PFSK-1 (cell line): ENCODE data around the gene ACSL6.

ENCODE experiments used
- FOXP2 ChIP-seq: optimal IDR thresholded peaks from 2 replicates; pipeline ENCODE3; 2011; ENCODE audit warnings: borderline replicate concordance, control low read depth, inconsistent platforms; ENCODE audit not compliant: insufficient read depth; ENCODE audit errors: extremely low read length, extremely low read depth
- POLR2AphosphoS5 ChIP-seq: IDR thresholded peaks from 2 replicates; pipeline ENCODE4 v1.6.1; 2012; ENCODE audit warnings: low read depth, mild to moderate bottlenecking, control low read depth, low read length, moderate library complexity
- REST ChIP-seq, 2 experiments: IDR thresholded peaks; 2 replicates each; pipeline versions ENCODE4 v1.6.1 to v1.8.0; 2011 to 2012; ENCODE audit warnings: low read depth in 2 of 2, low read length in 2 of 2, control low read depth in 1 of 2, inconsistent platforms in 1 of 2, mild to moderate bottlenecking in 1 of 2, moderate library complexity in 1 of 2; ENCODE audit not compliant: insufficient read depth in 1 of 2
- SIN3A ChIP-seq: IDR thresholded peaks from 2 replicates; pipeline ENCODE4 v1.6.1; 2012; ENCODE audit warnings: mild to moderate bottlenecking, low read length, moderate library complexity, borderline replicate concordance; ENCODE audit not compliant: insufficient read depth
- TAF1 ChIP-seq: IDR thresholded peaks from 2 replicates; pipeline ENCODE4 v1.6.1; 2012; ENCODE audit warnings: low read length, control low read depth, borderline replicate concordance; ENCODE audit not compliant: insufficient read depth

ACSL6 gene

DNA sequence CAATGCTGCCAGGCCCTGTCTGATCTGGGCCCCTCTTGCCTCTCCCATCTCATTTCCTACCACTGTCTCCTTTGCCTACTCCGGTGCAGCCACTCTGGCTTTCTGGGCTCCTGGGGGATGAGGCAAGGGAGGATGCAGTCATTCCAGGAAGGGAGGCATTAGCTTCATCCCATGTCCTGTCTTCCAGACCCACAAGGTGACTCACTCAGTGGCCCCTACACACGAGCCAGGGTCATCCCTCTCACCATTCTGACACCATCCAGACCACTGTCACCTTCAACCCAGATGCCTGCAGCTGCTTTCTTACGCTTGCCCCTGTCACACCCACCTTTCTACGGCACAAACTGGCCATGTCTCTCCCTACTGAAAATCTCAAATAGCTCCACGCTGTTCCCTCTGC lies 19.1 kb downstream of the ACSL6 start:
- TF ChIP-seq FOXP2 (no peak), POLR2AphosphoS5 (no peak), SIN3A (no peak), REST (IDR thresholded peaks at IDR 0.05; ENCODE audit: insufficient read depth in 1 of 2, low read depth in 2 of 2, low read length in 2 of 2) (no peak), TAF1 (no peak)

GRCh38 chr5:131991593-131992324 lies 19.7 kb downstream of the ACSL6 start:
- TF ChIP-seq REST (IDR thresholded peaks at IDR 0.05; ENCODE audit: insufficient read depth in 1 of 2, low read depth in 2 of 2, low read length in 2 of 2) (no peak), TAF1 (no peak), FOXP2 (no peak), POLR2AphosphoS5 (no peak), SIN3A (no peak)

DNA sequence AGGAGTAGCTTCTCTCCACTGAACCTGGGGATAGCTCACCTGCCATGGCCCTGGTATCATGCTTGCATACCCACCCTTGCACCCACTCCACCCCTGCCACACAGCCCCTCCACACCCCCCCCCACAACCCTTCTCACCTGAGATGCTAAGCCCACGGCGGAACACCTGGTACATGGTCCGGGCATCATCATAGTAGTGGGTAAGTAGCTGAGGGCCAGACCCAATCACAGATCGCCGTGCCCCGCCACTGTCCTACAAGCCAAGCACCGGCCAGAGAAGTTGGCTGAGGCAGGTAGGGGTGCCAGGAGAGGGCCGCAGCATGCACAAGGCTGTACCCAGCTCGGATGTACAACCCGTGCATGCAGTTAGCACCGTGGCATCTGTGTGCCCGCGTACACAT lies 20.7 kb downstream of the ACSL6 start:
- no peak for TF ChIP-seq SIN3A
- TF ChIP-seq FOXP2, result no peak
- no peak for TF ChIP-seq TAF1
- TF ChIP-seq REST (IDR thresholded peaks at IDR 0.05; ENCODE audit: insufficient read depth in 1 of 2, low read depth in 2 of 2, low read length in 2 of 2), result no peak
- TF ChIP-seq POLR2AphosphoS5, result no peak

DNA sequence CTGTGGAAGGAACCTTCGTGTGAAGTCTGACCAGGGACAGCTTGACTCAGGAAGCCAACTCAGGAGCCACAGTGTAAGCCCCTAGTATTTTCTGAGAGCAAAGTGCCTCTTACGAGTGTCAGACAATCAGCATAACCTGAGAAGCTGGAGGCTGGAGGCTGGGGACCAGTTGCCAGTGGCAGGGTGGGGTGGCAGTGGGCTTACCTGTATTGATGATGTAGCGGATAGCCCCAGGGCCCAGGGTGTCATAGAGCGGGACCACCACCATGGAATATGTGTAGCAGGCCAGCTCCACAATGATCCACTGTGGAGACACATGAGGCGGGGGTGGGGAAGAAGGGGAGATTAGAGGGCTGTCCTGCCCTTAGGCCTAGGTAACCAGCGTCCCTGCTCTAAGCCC lies 22.9 kb downstream of the ACSL6 start:
- TF ChIP-seq SIN3A (no peak), FOXP2 (no peak), REST (IDR thresholded peaks at IDR 0.05; ENCODE audit: insufficient read depth in 1 of 2, low read depth in 2 of 2, low read length in 2 of 2) (no peak), TAF1 (no peak), POLR2AphosphoS5 (no peak)

DNA sequence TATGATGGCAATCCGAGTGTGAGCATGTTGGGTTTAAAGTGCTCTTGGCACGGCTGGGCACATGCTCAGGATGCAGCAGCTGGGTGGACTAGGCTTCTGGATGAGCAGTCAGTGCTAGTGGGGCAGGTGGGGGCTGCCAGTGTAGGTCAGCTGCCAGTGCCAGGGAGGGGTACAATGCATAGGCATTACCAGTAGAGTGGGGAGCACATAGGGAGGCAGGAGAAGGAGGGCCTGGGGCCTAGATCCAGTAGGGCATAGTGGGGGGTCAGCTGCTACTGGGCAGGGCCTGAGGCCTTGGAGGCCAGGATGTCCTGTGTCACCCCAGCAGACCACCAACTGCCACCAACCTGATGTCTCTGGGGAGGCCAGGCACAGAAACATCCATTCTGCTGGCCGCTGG lies 24.2 kb downstream of the ACSL6 start:
- no peak for TF ChIP-seq FOXP2
- TF ChIP-seq TAF1, result no peak
- TF ChIP-seq SIN3A, result no peak
- no peak for TF ChIP-seq POLR2AphosphoS5
- no peak for TF ChIP-seq REST (IDR thresholded peaks at IDR 0.05; ENCODE audit: insufficient read depth in 1 of 2, low read depth in 2 of 2, low read length in 2 of 2)
